Mesendoderm (in vitro differentiated cells): ENCODE data around the gene MPG.

Experiments
- DNase-seq: peaks from one replicate; pipeline ENCODE4 v3.0.0; 2013
- H2AK5ac ChIP-seq: 2 replicates; pipeline ENCODE4 v1.6.1; 2013; ENCODE audit warnings: low read length, inconsistent platforms
- H2BK120ac ChIP-seq: 2 replicates; pipeline ENCODE4 v1.6.1; 2013; ENCODE audit warnings: low read depth, mild to moderate bottlenecking, low read length, moderate library complexity, mixed read lengths
- H2BK15ac ChIP-seq: replicated peaks from 2 replicates; pipeline ENCODE4 v1.6.1; 2013; ENCODE audit warnings: low read depth, mild to moderate bottlenecking, moderate library complexity
- H2BK5ac ChIP-seq: 2 replicates; pipeline ENCODE4 v1.6.1; 2013; ENCODE audit warnings: low read length, inconsistent platforms
- H3K18ac ChIP-seq: 2 replicates; pipeline ENCODE4 v1.6.1; 2013; ENCODE audit warnings: mild to moderate bottlenecking, low read length, mixed read lengths
- H3K23ac ChIP-seq: one replicate; pipeline ENCODE4 v1.6.1; 2013; ENCODE audit warnings: low read length
- H3K27ac ChIP-seq: 2 replicates; pipeline ENCODE4 v1.5.1; 2013; ENCODE audit warnings: low read depth, mild to moderate bottlenecking, inconsistent platforms, low read length, moderate library complexity
- H3K27me3 ChIP-seq: 2 replicates; pipeline ENCODE4 v1.6.1; 2013; ENCODE audit warnings: low read length, control low read depth, mild to moderate bottlenecking, inconsistent platforms; ENCODE audit not compliant: insufficient read depth, poor library complexity
- H3K36me3 ChIP-seq: 2 replicates; pipeline ENCODE4 v1.6.1; 2013; ENCODE audit warnings: low read length, inconsistent platforms; ENCODE audit not compliant: control insufficient read depth, insufficient read depth
- H3K4ac ChIP-seq: one replicate; pipeline ENCODE4 v1.6.1; 2013; ENCODE audit warnings: low read depth, mild to moderate bottlenecking, low read length, moderate library complexity
- H3K4me1 ChIP-seq: 2 replicates; pipeline ENCODE4 v1.6.1; 2013; ENCODE audit warnings: low read depth, low read length, inconsistent platforms; ENCODE audit not compliant: control insufficient read depth
- H3K4me2 ChIP-seq: 2 replicates; pipeline ENCODE4 v1.6.1; 2013; ENCODE audit warnings: low read length
- H3K4me3 ChIP-seq: 2 replicates; pipeline ENCODE4 v1.5.1; 2013; ENCODE audit warnings: mild to moderate bottlenecking, low read length
- H3K56ac ChIP-seq: one replicate; pipeline ENCODE4 v1.6.1; 2013; ENCODE audit warnings: low read length
- H3K79me1 ChIP-seq: 2 replicates; pipeline ENCODE4 v1.6.1; 2013; ENCODE audit warnings: low read length, inconsistent platforms
- H3K79me2 ChIP-seq: 2 replicates; pipeline ENCODE4 v1.6.1; 2013; ENCODE audit warnings: mild to moderate bottlenecking, low read length; ENCODE audit not compliant: control insufficient read depth, insufficient read depth
- H3K9ac ChIP-seq: 2 replicates; pipeline ENCODE4 v1.6.1; 2013; ENCODE audit warnings: low read length, inconsistent platforms
- H4K5ac ChIP-seq: one replicate; pipeline ENCODE4 v1.6.1; 2013; ENCODE audit warnings: low read length
- H4K8ac ChIP-seq: one replicate; pipeline ENCODE4 v1.6.1; 2013; ENCODE audit warnings: low read depth, mild to moderate bottlenecking, control low read depth, low read length, moderate library complexity
- whole genome bisulfite sequencing: extraction: QIAGEN DNeasy Blood & Tissue Kit; methylation state at CpG from one replicate; pipeline ENCODE4 v1.1.7; 2013; ENCODE audit warnings: low lambda C conversion rate, missing lambda C conversion rate; ENCODE audit not compliant: insufficient coverage; ENCODE audit errors: extremely low coverage; 5-methylcytosine and 5-hydroxymethylcytosine counted together

MPG gene

GRCh38 chr16:62283-62967 lies 15.6 kb upstream of the MPG start:
- Histone ChIP-seq H2BK120ac (no peak overlapping the region), H3K27me3 (no peaks in the 10 kb centered on the region), H3K56ac (no peak overlapping the region), H3K4me1 (no peaks in the 10 kb centered on the region), H3K36me3 (peaks cover 30% of the 10 kb centered on the region), H3K4me2 (no peak overlapping the region), H3K27ac (no peak overlapping the region), H3K4ac (no peak overlapping the region), H3K18ac (no peak overlapping the region), H3K9ac (no peak overlapping the region), H2AK5ac (no peak overlapping the region), H3K79me1 (peaks cover 17% of the 10 kb centered on the region), H4K8ac (no peak overlapping the region), H3K79me2 (peaks cover 2% of the 10 kb centered on the region), H4K5ac (no peak overlapping the region), H3K4me3 (no peak overlapping the region), H3K23ac (no peak overlapping the region), H2BK15ac (no peak overlapping the region), H2BK5ac (no peak overlapping the region)
- WGBS, result no CpG with 5 or more reads among the region's 34 CpGs
- DNase-seq, result no peak

GRCh38 chr16:62968-63391 lies 15.0 kb upstream of the MPG start:
- no peak overlapping the region for H3K4me3 ChIP-seq
- H3K27me3 ChIP-seq, result no peaks in the 10 kb centered on the region
- H2AK5ac ChIP-seq, result no peak overlapping the region
- H3K79me1 ChIP-seq, result peaks cover 19% of the 10 kb centered on the region
- no peaks in the 10 kb centered on the region for H3K4me1 ChIP-seq
- H3K36me3 ChIP-seq, result peaks cover 27% of the 10 kb centered on the region
- H4K5ac ChIP-seq, result no peak overlapping the region
- no peak overlapping the region for H3K18ac ChIP-seq
- H2BK5ac ChIP-seq, result no peak overlapping the region
- no peak overlapping the region for H2BK15ac ChIP-seq
- H3K4me2 ChIP-seq, result no peak overlapping the region
- DNase-seq, result no peak
- H4K8ac ChIP-seq, result no peak overlapping the region
- no peak overlapping the region for H3K56ac ChIP-seq
- H3K4ac ChIP-seq, result no peak overlapping the region
- H3K27ac ChIP-seq, result no peak overlapping the region
- peaks cover 2% of the 10 kb centered on the region for H3K79me2 ChIP-seq
- WGBS, result no CpG with 5 or more reads among the region's 21 CpGs
- H3K23ac ChIP-seq, result no peak overlapping the region
- no peak overlapping the region for H3K9ac ChIP-seq
- no peak overlapping the region for H2BK120ac ChIP-seq

DNA sequence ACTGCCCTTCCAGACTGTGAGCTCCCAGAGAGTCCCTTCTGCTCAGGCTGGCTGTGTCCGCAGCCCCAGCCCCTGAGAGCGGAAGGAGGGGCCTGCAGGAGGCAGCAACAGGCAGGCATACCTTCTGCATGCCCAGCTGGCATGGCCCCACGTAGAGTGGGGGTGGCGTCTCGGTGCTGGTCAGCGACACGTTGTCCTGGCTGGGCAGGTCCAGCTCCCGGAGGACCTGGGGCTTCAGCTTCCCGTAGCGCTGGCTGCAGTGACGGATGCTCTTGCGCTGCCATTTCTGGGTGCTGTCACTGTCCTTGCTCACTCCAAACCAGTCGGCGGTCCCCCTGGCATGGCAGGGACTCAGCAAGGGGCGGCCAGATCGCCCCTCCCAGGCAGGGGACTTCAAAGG lies 14.6 kb upstream of the MPG start:
- no peak overlapping the region for H3K4me3 ChIP-seq
- no peaks in the 10 kb centered on the region for H3K4me1 ChIP-seq
- H4K8ac ChIP-seq, result no peak overlapping the region
- H3K56ac ChIP-seq, result no peak overlapping the region
- H4K5ac ChIP-seq, result no peak overlapping the region
- peaks cover 20% of the 10 kb centered on the region for H3K79me1 ChIP-seq
- WGBS, result no CpG with 5 or more reads among the region's 16 CpGs
- H3K27me3 ChIP-seq, result no peaks in the 10 kb centered on the region
- DNase-seq, result no peak
- H3K4me2 ChIP-seq, result no peak overlapping the region
- no peak overlapping the region for H3K18ac ChIP-seq
- no peak overlapping the region for H2BK5ac ChIP-seq
- no peak overlapping the region for H2BK120ac ChIP-seq
- no peak overlapping the region for H3K9ac ChIP-seq
- H3K4ac ChIP-seq, result no peak overlapping the region
- no peak overlapping the region for H3K27ac ChIP-seq
- H3K79me2 ChIP-seq, result peaks cover 3% of the 10 kb centered on the region
- H3K23ac ChIP-seq, result no peak overlapping the region
- H2AK5ac ChIP-seq, result no peak overlapping the region
- H2BK15ac ChIP-seq, result no peak overlapping the region
- H3K36me3 ChIP-seq, result peaks cover 23% of the 10 kb centered on the region

DNA sequence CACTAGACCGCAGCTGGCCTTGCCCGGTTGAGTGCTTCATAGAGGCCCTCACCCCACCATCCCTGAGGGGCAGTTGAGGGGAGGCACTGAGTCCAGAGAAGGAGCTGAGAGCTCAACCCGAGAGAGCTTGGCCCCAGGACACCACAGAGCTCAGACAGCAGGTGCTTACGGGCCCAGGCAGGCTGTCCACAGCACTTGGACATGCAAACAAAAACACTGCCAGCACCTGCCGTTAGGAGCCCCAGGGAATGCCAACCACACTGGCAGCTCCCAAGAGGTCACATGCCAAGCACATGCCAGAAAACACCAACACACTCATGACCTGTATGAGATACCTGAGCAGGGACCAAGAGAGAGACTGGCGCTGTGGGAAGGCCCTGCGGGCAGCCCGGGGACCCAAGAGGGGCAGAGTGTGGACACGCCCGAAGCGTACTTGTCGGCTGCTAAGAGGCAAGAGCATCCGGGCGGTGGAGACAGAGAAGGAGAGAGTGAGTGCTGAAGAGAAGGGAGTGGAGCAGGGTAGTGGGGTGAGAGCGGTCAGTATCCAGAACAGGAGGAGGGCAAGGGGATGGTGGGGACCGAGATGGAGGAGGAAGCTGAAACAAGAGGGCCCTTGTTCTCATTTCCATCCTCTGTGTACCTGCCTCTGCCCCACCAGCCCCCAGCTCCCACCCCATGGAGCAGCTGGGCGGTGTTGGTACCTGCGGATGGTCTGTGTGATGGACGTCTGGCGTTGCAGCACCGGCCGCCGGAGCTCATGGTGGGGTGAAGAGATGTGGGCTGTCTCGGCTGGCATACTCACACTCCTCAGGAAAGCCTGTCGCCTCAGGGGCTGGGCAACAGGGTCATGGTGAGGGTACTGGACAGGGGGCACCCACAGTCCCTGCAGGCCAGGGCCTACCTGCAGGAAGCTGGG lies 13.8 kb upstream of the MPG start:
- Histone ChIP-seq H3K79me1 (peaks cover 26% of the 10 kb centered on the region), H4K8ac (no peak overlapping the region), H4K5ac (no peak overlapping the region), H2AK5ac (no peak overlapping the region), H3K4me1 (no peaks in the 10 kb centered on the region), H3K18ac (no peak overlapping the region), H2BK5ac (no peak overlapping the region), H3K27ac (no peak overlapping the region), H3K4me2 (no peak overlapping the region), H3K4me3 (no peak overlapping the region), H3K9ac (no peak overlapping the region), H2BK120ac (no peak overlapping the region), H2BK15ac (no peak overlapping the region), H3K36me3 (peaks cover 19% of the 10 kb centered on the region), H3K27me3 (no peaks in the 10 kb centered on the region), H3K79me2 (peaks cover 11% of the 10 kb centered on the region), H3K56ac (no peak overlapping the region), H3K4ac (no peak overlapping the region), H3K23ac (no peak overlapping the region)
- no CpG with 5 or more reads among the region's 25 CpGs for WGBS
- no peak for DNase-seq

DNA sequence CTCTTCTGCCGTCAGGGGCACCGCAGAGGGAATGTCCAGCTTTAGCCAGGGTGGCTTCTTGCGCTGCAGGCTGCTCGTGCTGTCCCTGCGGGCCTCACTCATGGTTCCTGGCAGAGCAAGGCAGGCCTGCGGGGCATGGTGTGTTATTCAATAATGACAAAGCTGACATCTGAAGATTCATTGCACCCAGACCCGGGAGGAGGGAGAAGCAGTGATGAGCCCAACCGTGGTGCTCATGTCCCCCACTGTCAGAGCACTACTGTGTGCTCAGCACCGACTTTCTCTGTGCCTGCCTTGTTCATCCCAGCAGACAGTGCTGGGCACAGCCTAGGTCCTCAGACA lies 13.1 kb upstream of the MPG start:
- H3K36me3 ChIP-seq, result peaks cover 16% of the 10 kb centered on the region
- H3K27me3 ChIP-seq, result no peaks in the 10 kb centered on the region
- H3K27ac ChIP-seq, result no peak overlapping the region
- H3K4me3 ChIP-seq, result no peak overlapping the region
- no peak overlapping the region for H3K56ac ChIP-seq
- no peak overlapping the region for H2BK5ac ChIP-seq
- H3K18ac ChIP-seq, result no peak overlapping the region
- DNase-seq, result no peak
- no peak overlapping the region for H4K5ac ChIP-seq
- no peak overlapping the region for H3K4ac ChIP-seq
- H2BK15ac ChIP-seq, result no peak overlapping the region
- H3K23ac ChIP-seq, result no peak overlapping the region
- WGBS, result no CpG with 5 or more reads among the region's 9 CpGs
- H3K4me2 ChIP-seq, result no peak overlapping the region
- no peak overlapping the region for H2AK5ac ChIP-seq
- H4K8ac ChIP-seq, result no peak overlapping the region
- H3K79me1 ChIP-seq, result peaks cover 31% of the 10 kb centered on the region
- H3K79me2 ChIP-seq, result peaks cover 17% of the 10 kb centered on the region
- H2BK120ac ChIP-seq, result no peak overlapping the region
- H3K4me1 ChIP-seq, result peaks cover 3% of the 10 kb centered on the region
- H3K9ac ChIP-seq, result no peak overlapping the region
